HG02943 (cell line): ENCODE measurements around the gene NACC2.

Experiments used
- ATAC-seq: cut with Tn5 transposase; IDR thresholded peaks from one replicate; pipeline ENCODE4 v1.9.1; 2021; ENCODE audit warnings: mild to moderate bottlenecking, low read depth, moderate library complexity; ENCODE audit not compliant: unreplicated experiment

Gene NACC2

DNA sequence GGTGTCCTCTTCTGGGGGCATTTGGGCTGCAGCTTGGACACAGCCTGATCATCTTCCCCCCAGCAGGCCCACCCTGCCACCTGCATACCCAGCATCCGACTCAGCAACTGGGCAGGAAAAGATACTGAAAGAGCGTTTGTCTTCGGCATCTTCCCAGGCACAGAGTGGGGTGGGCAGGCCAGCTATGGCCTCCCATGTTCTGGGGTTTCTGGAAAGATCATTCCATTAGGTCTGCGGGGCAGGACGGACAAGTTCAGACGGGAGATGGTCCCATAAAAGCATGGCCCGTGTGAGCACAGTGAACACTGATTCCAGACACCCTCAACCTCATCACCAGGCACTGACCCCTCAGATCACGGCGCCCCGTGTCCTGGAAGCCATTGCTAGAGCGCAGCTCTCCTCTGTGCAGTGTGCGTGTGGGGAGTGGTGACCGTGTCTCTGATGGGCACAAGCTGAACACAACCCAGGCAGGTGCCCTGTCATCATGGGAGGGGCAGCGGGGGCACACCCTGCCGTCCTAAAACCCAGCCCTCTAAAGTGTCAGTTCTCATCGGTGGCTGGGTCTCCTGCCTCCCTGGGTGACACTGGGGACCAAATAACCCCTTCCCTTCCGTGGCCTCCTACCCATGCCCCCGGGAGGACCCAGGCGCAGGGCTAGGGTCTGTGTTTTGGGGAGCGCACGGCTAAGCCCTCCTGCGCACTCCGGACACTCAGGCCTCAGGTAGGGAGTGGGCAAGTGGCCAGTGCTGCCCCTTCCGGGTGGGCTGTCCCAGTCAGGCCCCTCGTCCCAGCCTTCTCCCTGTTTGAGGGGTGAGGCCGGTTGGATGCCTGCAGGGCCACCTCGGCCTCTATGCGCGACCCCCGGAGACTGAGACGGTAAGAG lies 36.8 kb upstream of the NACC2 start:
- ATAC-seq: no peak

DNA sequence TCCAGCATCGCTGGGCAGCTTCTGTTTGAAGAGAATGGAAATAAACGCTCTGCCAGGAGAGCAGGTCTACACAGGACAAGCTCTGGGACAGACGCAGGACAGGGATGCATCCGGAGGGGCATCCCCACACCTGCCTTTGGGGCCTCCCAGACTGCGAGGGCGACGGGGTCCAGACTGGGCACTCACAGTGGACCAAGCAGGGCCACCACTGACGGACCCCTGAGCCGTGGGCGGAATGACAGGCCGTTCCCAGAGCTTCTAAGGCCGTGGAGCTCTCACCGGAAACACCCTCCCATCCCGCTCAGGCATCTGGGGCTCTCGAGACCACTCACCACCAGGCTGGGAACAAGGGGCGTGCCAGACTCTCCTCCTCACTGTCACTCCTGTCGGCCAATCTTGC lies 34.1 kb upstream of the NACC2 start:
- no peak for ATAC-seq

DNA sequence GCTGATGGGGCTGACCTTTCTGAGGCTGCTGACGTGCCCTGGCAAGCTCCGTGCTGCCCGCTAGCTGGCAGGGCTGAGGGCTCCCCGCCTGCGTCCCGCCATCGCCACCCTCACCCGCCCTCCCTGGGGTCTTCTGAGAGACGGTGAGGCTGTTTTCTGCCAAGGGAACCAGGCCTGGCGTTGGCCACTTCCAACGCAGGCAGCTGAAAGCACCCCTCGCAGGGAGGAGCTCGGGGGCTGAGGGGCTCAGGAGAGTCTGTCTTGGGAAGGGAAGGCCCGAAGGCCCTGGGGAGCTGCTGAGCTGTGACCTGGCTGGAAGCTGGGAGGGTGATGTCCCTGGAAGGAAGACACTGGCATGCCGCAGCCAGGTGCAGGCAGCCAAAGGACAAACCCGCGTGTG lies 33.3 kb upstream of the NACC2 start:
- ATAC-seq: no peak

GRCh38 chr9:136127313-136127712 lies 32.2 kb upstream of the NACC2 start:
- ATAC-seq: no peak

GRCh38 chr9:136124976-136125692 lies 30.0 kb upstream of the NACC2 start:
- ATAC-seq: no peak

- no peak for ATAC-seq
These were observed 27.6 kb upstream of the NACC2 start for GRCh38 chr9:136122425-136123383.

DNA sequence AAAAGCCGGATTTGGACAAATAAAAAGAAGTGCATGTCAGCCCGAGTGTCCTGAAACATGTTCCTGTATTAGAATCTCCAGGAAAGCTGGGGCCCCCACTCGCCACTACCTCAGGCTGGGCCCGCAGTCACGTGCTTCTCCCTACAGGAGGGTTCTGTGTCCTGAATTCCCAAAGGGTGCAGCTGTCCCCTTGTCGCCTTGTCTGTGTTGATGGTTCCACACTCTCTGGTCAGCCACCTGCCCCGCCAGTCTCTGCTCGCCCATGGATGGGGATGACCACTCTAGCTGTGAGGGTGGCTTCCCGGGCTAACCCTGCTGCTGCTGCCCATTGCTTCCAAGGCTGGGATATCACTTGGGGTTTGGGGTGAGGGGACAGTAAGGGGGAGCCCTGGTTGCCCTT lies 26.7 kb upstream of the NACC2 start:
- ATAC-seq: no peak

DNA sequence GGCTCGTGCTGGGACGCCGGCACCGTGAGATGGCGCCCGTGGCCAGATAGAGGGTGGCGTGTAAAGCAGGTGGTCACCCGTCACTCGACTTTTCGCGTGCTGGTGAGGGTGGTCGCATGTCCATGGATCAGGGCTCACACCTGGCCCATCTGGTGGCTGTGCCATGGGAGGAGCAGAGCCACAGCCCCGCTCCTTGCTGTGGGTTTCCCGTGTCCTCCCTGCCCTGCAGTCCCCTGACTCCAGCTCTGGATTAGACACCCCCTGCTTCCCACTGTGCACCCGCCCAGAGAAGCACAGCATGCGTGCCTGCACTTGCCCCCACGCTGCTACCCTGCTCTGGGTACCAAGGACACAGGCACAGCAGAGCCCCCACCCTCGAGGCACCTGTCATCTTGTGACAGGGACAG lies 25.4 kb upstream of the NACC2 start:
- no peak for ATAC-seq

GRCh38 chr9:136119883-136120393 lies 24.8 kb upstream of the NACC2 start:
- no peak for ATAC-seq

- peak; percentile 22 for ATAC-seq
These were observed 24.2 kb upstream of the NACC2 start for GRCh38 chr9:136119061-136119882.

DNA sequence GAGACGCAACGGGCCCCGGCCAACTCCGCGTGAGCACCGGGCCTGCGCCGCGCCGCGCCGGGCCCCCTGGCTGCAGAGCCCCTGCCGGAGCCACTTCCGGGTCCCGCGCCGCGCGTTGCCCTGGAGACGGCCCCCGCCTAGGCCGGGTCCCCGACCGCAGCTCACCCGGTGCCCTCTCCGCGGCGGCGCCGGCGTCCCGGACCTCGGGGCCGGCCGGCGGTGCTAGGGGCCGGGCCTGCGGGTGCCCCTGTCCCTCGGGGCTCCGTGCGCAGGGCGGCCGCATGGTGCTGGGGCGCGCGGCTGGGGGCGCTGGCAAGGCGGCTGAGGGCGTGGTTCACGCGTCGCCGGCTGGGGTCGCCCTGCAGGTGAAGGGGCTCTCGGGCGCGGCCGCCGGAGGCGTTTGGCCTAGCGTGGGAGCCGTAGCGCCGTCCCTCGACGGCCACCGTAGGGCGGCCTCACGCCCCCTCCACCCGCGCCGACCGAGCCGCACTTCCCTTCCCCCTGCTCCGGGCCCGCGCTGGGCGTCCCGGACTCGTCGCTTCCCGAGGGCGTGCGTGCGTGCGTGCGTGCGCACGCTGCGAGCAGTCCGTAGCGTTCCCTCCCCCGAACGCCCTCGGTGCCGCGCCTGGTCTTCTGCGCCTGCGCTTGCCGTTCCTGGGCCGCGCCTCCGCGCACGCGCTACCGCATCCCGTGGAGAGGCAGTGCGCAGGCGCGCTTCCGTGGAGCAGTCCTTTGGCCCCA lies 23.4 kb upstream of the NACC2 start, which contains the start of gene TMEM250:
TMEM250 (minus strand) TSS at position 556 of the 741 bp plus-strand sequence. CDS start 1,975 bp downstream, outside the sequence.
- ATAC-seq: peak; percentile 62

- peak; percentile 6 for ATAC-seq
These were observed 22.8 kb upstream of the NACC2 start for GRCh38 chr9:136117916-136118319.

DNA sequence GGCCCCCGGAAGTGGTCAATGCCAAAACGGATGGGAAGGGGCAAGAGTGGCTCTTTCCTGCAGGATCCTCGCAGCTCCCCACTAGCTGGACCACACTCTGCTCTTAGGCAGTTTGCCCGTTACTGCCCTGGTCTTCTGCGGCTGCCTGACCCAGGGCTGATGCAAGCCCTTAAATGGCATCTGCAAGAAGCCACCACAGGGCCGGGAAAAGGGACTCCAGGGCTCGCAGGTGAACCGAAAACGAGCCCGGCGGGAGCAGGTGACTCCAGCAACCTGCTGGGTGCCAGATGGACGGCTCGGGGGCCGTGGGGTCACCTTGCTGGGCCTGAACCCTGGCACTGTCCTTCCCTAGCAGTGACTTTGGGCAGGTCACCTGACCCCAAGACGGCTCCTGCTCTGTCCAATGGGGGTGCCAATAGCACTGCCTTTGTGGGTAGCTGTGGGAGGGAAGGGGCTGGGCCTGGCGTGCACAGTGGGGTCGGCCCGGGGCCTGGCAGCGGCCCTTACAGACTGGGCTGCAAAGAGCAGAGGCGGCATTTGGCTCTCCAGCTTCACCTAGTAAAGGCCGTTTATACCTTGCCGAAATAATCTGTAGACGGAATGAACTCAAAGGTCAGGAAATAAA lies 22.3 kb upstream of the NACC2 start:
- no peak for ATAC-seq

GRCh38 chr9:136116360-136117098 lies 21.4 kb upstream of the NACC2 start:
- ATAC-seq: no peak

DNA sequence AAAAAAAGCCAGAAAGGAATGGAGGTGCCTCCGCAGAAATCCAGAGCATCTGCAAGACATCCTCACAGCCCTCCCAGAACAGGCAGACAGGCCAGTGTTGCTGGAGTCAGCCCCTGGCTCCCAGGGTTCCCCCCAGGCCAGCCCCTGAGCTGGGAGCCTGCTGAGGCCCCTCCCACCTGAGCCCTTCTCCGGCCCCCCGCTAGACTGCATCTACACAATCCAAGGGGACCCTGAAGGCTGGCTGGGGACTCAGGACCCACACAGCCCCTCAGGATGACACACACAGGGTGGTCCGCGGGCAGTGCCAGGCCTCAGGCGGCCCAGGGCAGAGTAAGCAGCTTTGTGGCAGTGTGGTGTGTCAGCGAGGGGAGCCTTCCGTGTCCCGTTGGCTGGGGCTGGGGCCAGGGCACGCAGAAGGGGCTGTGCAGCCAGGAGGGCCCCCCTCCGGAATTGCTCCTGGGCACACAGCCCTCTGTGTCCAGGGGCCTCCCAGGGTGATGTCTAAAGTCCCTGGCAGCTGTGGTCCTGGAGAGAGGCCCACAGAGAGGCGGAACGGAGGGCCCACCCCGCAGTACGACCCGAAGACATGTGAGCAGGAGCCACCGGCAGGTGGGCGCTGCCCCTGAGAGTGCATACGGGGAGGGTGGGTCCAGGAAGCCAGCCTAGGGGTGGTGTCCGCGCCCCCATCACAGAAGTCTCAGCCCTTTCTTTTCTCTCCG lies 20.7 kb upstream of the NACC2 start:
- ATAC-seq: no peak

- ATAC-seq: no peak
These were observed 20.1 kb upstream of the NACC2 start for GRCh38 chr9:136115206-136115605.

DNA sequence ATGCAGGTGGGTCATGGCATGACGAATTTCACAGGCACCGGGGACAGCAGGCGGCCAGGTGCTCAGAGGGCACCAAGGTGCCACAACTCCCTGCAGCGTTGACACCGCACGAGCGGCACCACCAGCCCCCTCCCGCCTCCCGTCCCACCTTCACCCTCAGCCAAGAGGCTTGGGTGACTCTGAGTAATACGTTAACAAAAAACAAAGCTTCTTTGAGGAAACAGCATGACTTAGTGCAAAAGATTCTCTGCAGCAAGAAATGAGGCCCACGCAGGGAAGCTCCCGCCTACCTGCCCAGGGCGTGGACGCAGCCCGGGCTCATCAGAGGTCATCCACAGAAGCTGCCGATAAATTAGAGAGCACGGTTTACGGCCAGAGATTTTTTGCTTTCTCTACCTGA lies 19.5 kb upstream of the NACC2 start:
- ATAC-seq: no peak
